Thoracic aorta (tissue), 2 donors: ENCODE measurements around the gene ABCB6. TPM values are rescaled to one million over a fixed set of nuclear protein-coding genes. Genes with fewer than 3 reads are reported as not detected.

ENCODE experiments used
- ATAC-seq: fragments of 150-250 bp; one replicate; pipeline ENCODE4 v1.8.0; 2017; ENCODE audit warnings: low read depth; ENCODE audit not compliant: insufficient number of reproducible peaks, low FRiP score
- DNase-seq: peaks from one replicate; pipeline ENCODE4 v3.0.0-alpha.2; 2020; ENCODE audit warnings: low spot score
- H3K27ac ChIP-seq, 2 donors: fragments of 200-600 bp; sonication (generic); 1 replicate in 1 of 2; 2 replicates in 1 of 2; pipeline ENCODE4 v1.5.1; 2016; ENCODE audit warnings: mild to moderate bottlenecking in 2 of 2, moderate library complexity in 2 of 2
- H3K27me3 ChIP-seq: fragments of 200-600 bp; sonication (generic); replicated peaks from 2 replicates; pipeline ENCODE4 v1.6.0; 2016; ENCODE audit warnings: mild to moderate bottlenecking; ENCODE audit not compliant: insufficient read depth
- H3K36me3 ChIP-seq: fragments of 200-600 bp; sonication (generic); one replicate; pipeline ENCODE4 v1.5.1; 2016
- H3K4me1 ChIP-seq, 2 donors: fragments of 200-600 bp; sonication (generic); 1 replicate in 1 of 2; 2 replicates in 1 of 2; pipeline versions ENCODE4 v1.5.1 to v1.6.0; 2016; ENCODE audit warnings: low read depth in 2 of 2, mild to moderate bottlenecking in 1 of 2; ENCODE audit not compliant: control insufficient read depth in 1 of 2
- H3K4me3 ChIP-seq: fragments of 200-600 bp; sonication (generic); 2 replicates; pipeline ENCODE4 v1.5.1; 2016; ENCODE audit warnings: mild to moderate bottlenecking
- H3K9me3 ChIP-seq: fragments of 200-600 bp; sonication (generic); 2 replicates; pipeline ENCODE4 v1.5.1; 2016
- CTCF ChIP-seq: fragments of 200-600 bp; sonication (generic); IDR thresholded peaks from one replicate; pipeline ENCODE4 v1.5.1; 2019; ENCODE audit warnings: antibody characterized with exemption
- total RNA-seq, 2 donors: library from RNA; depleted of rRNA; stranded (reverse); fragments of >200 nt; gene quantifications; one replicate each; pipeline versions ENCODE4 v1.1.0 to v1.2.3, GENCODE V29; 2016

ABCB6 gene
- total RNA-seq, 2 donors from 2014 or later, result 12.7 to 26.0 TPM

DNA sequence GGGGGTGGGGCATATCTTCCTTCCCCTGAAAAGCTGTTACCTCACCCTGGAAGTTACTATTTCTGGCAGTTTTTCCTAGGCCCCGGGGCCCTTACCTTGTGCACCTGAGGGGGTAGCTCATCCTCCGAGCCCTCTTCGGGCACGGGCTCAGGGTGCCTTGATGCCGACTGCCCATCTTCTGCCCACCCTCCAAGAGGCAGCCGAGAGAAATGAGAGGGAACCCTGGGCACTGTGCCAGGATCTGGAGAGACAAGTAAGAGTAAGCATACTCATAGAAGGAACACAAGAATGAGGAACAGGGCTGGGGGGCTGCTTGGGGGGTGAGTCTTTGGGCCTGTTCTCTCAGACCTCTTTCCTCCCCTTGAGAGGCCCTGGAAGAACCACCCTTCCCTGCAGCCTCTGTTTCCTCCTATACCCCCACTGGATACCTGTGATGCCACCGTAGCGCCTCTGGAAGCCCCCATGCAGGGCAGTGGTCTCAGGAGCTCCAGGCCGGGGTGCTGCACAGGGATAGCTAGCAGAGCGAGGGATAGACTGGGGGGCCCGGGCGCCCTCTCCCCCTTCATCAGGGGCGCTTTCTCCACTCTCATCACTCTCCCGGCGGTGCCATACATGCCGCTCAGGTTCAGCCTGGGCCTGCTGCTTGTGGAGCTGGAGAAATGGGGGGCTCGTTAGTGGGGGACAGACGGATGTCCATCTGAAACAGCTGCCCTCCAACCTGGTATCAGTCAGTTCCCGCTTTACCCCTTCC is 2.1 kb upstream of the ABCB6 start:
- H3K4me3 ChIP-seq, result no peak overlapping the region
- peaks cover 17 to 39% of the 10 kb centered on the region in 2 donors for H3K4me1 ChIP-seq
- no peak for TF ChIP-seq CTCF
- H3K9me3 ChIP-seq, result no peaks in the 10 kb centered on the region
- ATAC-seq (no peak), DNase-seq (no peak)
- no peaks in the 10 kb centered on the region for H3K27me3 ChIP-seq
- peak overlapping the region in 1 of 2 donors; percentile 5 for H3K27ac ChIP-seq
- H3K36me3 ChIP-seq, result peaks cover 63% of the 10 kb centered on the region

GRCh38 chr2:219219784-219220532 is 1.2 kb upstream of the ABCB6 start:
- peak overlapping the region; percentile 89 to 93 for H3K27ac ChIP-seq
- no peaks in the 10 kb centered on the region for H3K27me3 ChIP-seq
- H3K4me1 ChIP-seq, result peaks cover 17 to 39% of the 10 kb centered on the region in 2 donors
- no peak for DNase-seq
- peaks cover 54% of the 10 kb centered on the region for H3K36me3 ChIP-seq
- H3K9me3 ChIP-seq, result no peaks in the 10 kb centered on the region
- ATAC-seq, result no peak
- no peak for TF ChIP-seq CTCF
- H3K4me3 ChIP-seq, result peak overlapping the region; percentile 74

- H3K4me3 ChIP-seq, result peak overlapping the region; percentile 74
- no peak for TF ChIP-seq CTCF
- DNase-seq (no peak), ATAC-seq (peak; percentile 32)
- peaks cover 17 to 39% of the 10 kb centered on the region in 2 donors for H3K4me1 ChIP-seq
- H3K36me3 ChIP-seq, result peaks cover 52% of the 10 kb centered on the region
- H3K27me3 ChIP-seq, result no peaks in the 10 kb centered on the region
- peak overlapping the region; percentile 89 to 93 for H3K27ac ChIP-seq
- no peaks in the 10 kb centered on the region for H3K9me3 ChIP-seq
Observed at GRCh38 chr2:219218217-219218731, 484 bp downstream of the ABCB6 start.

GRCh38 chr2:219216535-219216915 is 2.2 kb downstream of the ABCB6 start:
- no peaks in the 10 kb centered on the region for H3K27me3 ChIP-seq
- no peak for TF ChIP-seq CTCF
- no peaks in the 10 kb centered on the region for H3K9me3 ChIP-seq
- DNase-seq, result no peak
- H3K4me1 ChIP-seq, result peaks cover 17 to 39% of the 10 kb centered on the region in 2 donors
- ATAC-seq, result no peak
- no peak overlapping the region for H3K4me3 ChIP-seq
- H3K36me3 ChIP-seq, result peaks cover 39% of the 10 kb centered on the region
- H3K27ac ChIP-seq, result peak overlapping the region; percentile 1 to 89

GRCh38 chr2:219215871-219216534 is 2.8 kb downstream of the ABCB6 start:
- no peak overlapping the region for H3K4me3 ChIP-seq
- H3K27me3 ChIP-seq, result no peaks in the 10 kb centered on the region
- peak overlapping the region; percentile 1 to 89 for H3K27ac ChIP-seq
- DNase-seq (no peak), ATAC-seq (no peak)
- peaks cover 34% of the 10 kb centered on the region for H3K36me3 ChIP-seq
- no peak for TF ChIP-seq CTCF
- H3K9me3 ChIP-seq, result no peaks in the 10 kb centered on the region
- peaks cover 17 to 39% of the 10 kb centered on the region in 2 donors for H3K4me1 ChIP-seq
